ENCODE results near the gene BCAS3.

DNA sequence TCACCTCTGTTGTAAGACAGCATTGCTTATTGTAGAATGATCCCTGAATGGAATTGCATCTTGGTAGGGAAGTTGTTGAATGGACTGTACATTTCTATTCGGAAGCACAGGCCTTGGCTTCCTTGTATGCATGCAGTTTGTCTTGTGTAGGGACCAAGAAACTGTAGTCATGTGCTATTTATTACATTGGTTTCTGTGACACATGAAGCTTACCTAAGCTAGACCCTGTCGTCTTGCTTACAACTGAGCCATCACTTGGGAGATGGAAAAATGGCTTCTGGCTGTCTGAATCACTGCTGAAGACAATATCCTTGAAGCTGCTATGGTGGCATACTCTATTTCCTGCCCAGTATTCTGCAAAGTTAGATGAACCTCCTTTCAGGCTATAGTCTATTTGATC, 48.5 kb upstream of the BCAS3 start:
- TF ChIP-seq CTCF (IDR thresholded peaks at IDR 0.05) (no peak), POLR2A (IDR thresholded peaks at IDR 0.05) (no peak)
